ENCODE data around the gene SCAMP4.

SCAMP4 gene

DNA sequence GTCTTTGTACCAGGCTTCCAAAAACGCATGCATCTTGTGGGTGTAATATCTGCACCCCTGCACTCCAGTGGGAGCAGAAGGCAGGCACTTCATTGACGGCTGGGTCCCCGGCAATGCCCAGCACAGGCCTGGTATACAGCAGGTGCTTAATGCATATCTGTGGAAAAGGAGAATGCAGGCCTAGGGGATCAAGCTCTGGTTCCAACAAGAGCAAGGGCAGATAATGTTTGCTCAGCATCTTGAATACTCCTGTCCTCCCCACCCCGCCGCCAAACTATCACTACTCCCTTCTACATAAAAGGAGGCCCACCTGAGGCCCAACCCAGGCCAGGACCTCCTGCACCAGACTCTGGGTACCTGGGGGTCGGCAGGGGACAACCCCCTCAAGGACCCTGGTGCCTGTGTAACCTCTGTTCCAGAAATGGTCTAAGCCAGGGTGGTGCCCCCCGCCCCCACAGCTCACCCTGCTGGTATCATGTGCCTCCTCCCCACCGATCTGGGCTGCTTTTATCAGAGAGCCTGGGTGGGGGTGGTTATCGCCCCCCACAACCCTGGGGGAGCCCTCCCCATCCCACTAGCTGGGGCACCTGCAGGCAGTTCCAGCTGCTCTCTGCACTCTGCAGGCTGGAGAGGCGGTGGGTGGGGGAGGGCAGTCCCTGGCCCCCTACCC, 46.7 kb upstream of the SCAMP4 start:
- TF ChIP-seq, protein P1, sequence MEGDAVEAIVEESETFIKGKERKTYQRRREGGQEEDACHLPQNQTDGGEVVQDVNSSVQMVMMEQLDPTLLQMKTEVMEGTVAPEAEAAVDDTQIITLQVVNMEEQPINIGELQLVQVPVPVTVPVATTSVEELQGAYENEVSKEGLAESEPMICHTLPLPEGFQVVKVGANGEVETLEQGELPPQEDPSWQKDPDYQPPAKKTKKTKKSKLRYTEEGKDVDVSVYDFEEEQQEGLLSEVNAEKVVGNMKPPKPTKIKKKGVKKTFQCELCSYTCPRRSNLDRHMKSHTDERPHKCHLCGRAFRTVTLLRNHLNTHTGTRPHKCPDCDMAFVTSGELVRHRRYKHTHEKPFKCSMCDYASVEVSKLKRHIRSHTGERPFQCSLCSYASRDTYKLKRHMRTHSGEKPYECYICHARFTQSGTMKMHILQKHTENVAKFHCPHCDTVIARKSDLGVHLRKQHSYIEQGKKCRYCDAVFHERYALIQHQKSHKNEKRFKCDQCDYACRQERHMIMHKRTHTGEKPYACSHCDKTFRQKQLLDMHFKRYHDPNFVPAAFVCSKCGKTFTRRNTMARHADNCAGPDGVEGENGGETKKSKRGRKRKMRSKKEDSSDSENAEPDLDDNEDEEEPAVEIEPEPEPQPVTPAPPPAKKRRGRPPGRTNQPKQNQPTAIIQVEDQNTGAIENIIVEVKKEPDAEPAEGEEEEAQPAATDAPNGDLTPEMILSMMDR (IDR thresholded peaks at IDR 0.05; ENCODE audit: insufficient read depth, low read length, missing control alignments), result no peak
- H3K4me3 ChIP-seq (ENCODE audit: low read depth, low read length), result no peak overlapping the region
- DNase-seq (ENCODE audit: low read depth, low spot score), result no peak
- ChIA-PET POLR2A (no interaction called here), CTCF (interaction anchor here (1.2 to 2.0 kb wide), 3 partner anchors 9 to 32 kb away, joined by 4 to 17 read pairs (median 8); partner anchors contain the start of gene REXO1)

DNA sequence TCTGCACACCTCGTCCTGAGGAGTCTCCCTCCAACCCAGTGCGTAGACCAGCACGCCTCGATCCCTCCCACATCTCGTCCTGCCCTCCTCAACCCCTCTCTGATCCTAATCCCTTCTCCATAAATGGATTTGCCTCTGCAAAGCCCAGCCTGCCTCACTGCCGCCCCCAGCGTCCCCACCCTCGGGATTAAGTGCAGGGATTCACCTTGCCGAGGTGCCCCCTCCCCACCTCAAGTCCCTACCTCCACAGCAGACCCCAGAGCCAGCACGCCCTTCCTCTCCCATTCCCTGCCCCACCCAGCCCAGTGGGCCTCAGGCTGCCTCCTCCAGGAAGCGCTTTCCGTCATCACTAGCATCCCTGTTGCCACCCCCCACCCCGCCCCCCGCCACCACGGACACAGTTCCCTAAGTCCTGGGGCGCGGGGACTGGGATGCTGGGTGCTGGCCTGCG, 45.8 kb upstream of the SCAMP4 start:
- H3K4me3 ChIP-seq (ENCODE audit: low read depth, low read length), result peak overlapping the region; percentile 83
- no peak for DNase-seq (ENCODE audit: low read depth, low spot score)
- ChIA-PET CTCF (no interaction called here), POLR2A (no interaction called here)
- TF ChIP-seq, protein P1 (IDR thresholded peaks at IDR 0.05; ENCODE audit: insufficient read depth, low read length, missing control alignments), result no peak

DNA sequence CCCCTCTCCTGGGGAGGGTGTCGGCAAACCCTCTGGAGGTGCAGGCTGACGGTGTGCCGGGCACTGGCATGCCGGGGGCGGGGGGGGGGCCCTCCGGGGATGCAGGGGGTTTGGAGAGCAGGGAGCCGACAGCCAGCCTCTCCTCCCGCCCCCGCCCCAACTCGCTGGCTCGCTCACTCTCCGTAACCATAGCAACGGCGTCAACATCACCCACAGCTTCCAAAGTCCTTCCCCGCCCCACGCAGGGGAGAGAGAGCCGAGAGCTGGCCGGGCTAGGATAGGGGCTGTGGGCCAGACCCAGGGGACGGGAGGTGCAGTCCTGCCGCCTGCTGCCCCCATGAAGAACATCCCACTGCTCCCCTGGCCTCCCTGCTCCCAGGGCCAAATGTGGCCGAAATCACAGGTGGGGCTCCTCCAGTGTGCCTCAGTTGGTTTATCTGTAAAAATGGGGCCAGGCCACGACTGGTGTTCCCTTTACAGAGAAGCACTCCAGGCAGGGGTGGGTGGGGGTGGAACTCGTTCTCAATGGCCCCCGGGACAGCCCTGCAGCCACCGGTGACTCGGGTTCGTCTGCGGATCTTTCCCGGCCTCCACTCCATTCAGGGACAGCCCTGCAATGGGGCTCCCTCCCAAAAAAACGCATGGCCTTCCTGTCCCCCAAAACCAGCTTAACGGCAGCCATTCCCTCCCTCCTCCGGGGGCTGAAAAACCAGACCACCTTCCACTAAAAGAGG, 45.0 kb upstream of the SCAMP4 start:
- POLR2A ChIA-PET, result no interaction called here

DNA sequence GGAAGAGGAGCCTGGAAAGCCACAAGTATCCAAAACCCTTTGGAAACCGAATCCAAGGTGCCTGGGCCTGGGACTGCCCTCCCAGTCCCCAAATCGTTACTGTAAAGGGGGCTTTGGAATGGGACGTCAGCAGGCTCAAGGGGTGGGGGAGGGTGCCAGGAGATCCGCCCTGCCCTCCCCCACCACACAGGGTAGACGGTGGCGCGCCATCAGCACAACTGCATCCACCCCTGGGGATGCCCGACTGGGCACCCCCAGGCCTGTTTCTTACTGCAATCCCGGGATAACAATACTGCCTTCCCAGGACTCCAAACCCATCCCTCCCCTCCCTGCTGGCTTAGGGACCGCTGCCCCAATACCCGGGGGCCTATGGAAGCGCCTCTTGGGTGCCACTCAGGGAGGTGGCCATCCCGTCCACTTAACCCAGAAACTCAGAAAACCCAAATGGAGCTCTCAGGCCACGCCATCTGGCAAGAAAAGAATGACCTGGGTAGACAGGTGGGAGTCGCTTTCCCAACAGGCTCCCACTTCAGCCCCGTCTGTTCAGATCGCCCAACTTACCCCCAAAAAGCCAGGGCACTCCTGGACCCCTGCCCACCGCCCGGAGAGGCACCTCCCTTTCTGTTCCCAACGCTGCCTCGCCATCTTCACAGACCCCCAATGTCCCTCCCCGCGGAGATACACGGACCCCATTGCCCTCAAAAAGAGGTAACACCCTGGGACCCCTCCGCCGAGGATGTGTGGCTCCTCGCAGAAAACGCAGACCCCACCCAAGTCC, 44.2 kb upstream of the SCAMP4 start:
- peak overlapping the region; percentile 83 for H3K4me3 ChIP-seq (ENCODE audit: low read depth, low read length)
- TF ChIP-seq, protein P1 (IDR thresholded peaks at IDR 0.05; ENCODE audit: insufficient read depth, low read length, missing control alignments), result no peak
- ChIA-PET POLR2A (no interaction called here), CTCF (interaction anchor here (1.4 to 1.8 kb wide), 3 partner anchors 10 to 23 kb away, joined by 3 to 6 read pairs (median 5); partner anchors contain the start of gene REXO1)
- no peak for DNase-seq (ENCODE audit: low read depth, low spot score)

More for the DNA sequence above, 45.0 kb upstream of the SCAMP4 start:
- TF ChIP-seq, protein P1 (IDR thresholded peaks at IDR 0.05; ENCODE audit: insufficient read depth, low read length, missing control alignments), result no peak
- peak overlapping the region; percentile 83 for H3K4me3 ChIP-seq (ENCODE audit: low read depth, low read length)
- no peak for DNase-seq (ENCODE audit: low read depth, low spot score)
- CTCF ChIA-PET, result interaction anchor here (1.4 to 1.8 kb wide), 3 partner anchors 9 to 22 kb away, joined by 3 to 6 read pairs (median 5); partner anchors contain the start of gene REXO1

DNA sequence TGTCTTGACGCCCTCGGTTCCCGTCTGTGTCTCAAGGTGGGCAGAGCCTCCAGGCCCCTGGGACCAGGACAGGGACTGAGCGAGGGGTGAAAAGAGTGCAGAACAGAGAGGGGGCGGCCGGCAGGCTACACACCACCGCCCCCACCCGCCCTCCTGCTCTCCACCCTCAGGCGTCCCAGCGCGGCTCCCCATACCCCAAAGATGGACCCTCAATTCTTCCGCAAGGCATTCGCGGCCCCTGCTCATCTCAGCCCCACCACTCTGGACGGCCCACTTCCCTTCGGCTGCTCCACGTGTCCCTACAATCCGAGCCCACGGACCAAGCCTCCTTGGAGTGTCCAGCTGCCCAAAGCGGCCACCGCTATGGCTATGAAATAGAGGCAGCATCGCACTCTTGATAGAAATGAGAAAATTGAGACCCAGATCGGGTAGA, 43.6 kb upstream of the SCAMP4 start:
- TF ChIP-seq, protein P1 (IDR thresholded peaks at IDR 0.05; ENCODE audit: insufficient read depth, low read length, missing control alignments), result no peak
- CTCF ChIA-PET, result interaction anchor here (1.4 to 1.8 kb wide), 3 partner anchors 10 to 24 kb away, joined by 3 to 6 read pairs (median 5); partner anchors contain the start of gene REXO1
- H3K4me3 ChIP-seq (ENCODE audit: low read depth, low read length), result peak overlapping the region; percentile 83
- POLR2A ChIA-PET, result no interaction called here
- DNase-seq (ENCODE audit: low read depth, low spot score), result no peak

Data from AG04449 (cell line).